GM23248 (cell line): ENCODE results near the gene TMEM184C.

Experiments
- EZH2 ChIP-seq: fragments of 200-600 bp; sonication (generic); IDR thresholded peaks from 2 replicates; pipeline ENCODE4 v1.6.1; 2018; ENCODE audit warnings: antibody characterized with exemption, mild to moderate bottlenecking; ENCODE audit not compliant: insufficient read depth, poor library complexity, severe bottlenecking
- EZH2phosphoT487 ChIP-seq: fragments of 200-600 bp; sonication (generic); IDR thresholded peaks from 2 replicates; pipeline ENCODE4 v1.6.1; 2018; ENCODE audit warnings: antibody characterized with exemption, moderate library complexity, mild to moderate bottlenecking, low read depth; ENCODE audit not compliant: insufficient read depth

DNA sequence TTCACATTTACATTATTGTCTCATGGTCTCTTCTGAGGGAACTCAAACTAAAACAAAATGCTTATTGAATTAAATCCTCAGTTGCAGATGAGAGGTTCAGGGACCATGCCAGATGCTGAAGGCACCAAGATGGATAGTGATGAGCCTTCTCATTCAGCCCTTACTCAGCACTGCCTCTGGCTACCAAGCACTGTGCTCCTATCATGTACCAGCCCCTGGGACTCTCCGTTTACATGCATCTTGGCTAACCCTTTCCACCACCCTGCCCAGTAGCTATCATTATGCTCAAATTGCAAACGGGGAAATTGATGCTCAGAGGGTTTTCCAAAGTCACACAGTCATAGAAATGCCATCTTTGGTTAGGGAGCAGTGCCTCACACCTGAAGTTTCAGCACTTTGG is 22.6 kb upstream of the TMEM184C start:
- TF ChIP-seq EZH2 (no peak), EZH2phosphoT487 (no peak)
